ENCODE measurements around the gene CBR4. TPM values are rescaled to one million over a fixed set of nuclear protein-coding genes. Genes with fewer than 3 reads are reported as not detected.

CBR4 gene
- total and polyA plus RNA-seq, 2 experiments from 2014 or later: 22.4 to 28.3 TPM

DNA sequence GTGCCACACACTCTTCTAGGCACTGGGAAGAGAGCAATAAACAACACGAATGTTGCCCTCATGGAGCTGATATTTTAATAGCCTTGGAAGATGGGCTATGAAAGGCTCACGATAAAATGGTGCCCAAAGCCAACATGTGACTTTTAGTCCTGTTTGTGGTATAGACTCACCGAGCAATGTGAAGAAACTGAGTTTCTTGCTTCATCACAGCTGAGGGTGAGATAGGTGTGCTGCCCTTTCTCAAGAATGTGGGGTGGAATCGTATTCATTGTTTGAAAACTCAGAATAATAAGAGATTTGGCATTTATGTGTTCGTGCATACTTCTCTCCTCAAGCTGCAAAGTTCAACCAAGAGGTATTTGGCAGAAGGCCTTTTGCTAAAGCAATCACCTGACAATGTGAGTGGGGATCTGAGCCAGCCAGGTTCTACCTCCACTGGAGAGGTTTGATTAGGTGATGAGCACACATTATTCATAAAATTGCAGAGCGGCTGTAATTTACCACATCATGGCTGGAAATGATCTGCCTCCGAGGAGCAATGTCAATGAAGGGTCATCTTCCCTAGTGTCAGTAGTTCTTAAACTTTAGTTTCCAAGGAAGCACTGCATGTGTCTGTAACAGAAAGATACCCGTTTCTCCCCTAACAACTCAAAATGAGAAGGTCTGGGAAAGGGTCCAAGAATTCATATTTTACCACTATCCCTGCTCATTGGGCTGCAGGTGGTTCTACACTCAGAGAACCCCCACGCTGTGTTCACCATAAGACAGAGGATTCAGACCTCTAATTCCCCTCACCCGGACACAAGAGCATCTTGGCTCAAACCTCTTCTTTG lies 41.9 kb upstream of the CBR4 start:
- TF ChIP-seq, protein P1, sequence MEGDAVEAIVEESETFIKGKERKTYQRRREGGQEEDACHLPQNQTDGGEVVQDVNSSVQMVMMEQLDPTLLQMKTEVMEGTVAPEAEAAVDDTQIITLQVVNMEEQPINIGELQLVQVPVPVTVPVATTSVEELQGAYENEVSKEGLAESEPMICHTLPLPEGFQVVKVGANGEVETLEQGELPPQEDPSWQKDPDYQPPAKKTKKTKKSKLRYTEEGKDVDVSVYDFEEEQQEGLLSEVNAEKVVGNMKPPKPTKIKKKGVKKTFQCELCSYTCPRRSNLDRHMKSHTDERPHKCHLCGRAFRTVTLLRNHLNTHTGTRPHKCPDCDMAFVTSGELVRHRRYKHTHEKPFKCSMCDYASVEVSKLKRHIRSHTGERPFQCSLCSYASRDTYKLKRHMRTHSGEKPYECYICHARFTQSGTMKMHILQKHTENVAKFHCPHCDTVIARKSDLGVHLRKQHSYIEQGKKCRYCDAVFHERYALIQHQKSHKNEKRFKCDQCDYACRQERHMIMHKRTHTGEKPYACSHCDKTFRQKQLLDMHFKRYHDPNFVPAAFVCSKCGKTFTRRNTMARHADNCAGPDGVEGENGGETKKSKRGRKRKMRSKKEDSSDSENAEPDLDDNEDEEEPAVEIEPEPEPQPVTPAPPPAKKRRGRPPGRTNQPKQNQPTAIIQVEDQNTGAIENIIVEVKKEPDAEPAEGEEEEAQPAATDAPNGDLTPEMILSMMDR (IDR thresholded peaks at IDR 0.05; ENCODE audit: low read depth, low read length): no peak
- Histone ChIP-seq H3K9me3 (ENCODE audit: low read depth) (no peaks in the 10 kb centered on the region), H3K4me1 (ENCODE audit: low read depth) (no peaks in the 10 kb centered on the region), H3K27ac (no peak overlapping the region), H3K36me3 (no peaks in the 10 kb centered on the region), H3K4me3 (no peak overlapping the region), H3K27me3 (peaks cover 15% of the 10 kb centered on the region)
- DNase-seq (ENCODE audit: low read depth in 1 of 2, low spot score in 1 of 2): no peak

DNA sequence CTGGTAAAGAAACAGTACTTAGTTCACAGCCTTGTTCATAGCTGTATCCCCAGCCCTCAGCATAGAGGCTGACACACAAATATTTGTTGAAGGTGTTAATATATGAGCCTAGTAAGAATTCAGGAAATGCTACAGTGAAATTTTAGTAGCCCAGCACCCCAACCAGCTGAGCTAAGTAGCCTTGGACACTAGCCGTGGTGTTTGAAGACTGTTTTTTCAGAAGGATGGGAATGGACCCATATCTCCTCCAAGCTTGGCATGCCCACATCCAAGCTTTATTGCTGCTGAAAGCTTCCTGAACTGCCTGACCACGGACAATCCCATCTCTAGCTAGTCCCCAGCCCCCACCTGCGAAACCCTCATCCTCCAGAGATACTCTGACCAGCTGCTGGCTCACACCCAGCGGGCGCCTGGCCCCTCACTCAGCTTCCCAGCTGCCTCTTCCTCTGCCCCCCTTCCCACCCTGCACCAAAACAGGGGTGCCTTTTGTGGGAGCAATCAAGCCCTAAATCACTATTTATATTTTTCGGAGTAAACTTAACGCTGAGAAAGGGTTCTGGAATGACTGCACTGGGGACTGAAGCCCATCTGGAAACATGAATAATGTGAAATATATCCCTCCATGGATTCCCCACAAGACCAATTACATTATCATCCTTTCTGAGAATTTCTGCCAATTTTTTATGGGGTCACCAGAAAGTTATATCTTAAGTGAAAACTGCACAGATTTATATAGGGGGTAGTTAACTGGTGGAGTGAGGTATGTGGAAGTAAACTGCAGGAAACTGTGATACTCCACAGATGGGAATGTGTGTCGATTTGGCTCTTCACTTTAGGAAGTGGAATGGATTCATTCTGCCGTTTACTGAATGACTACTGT lies 41.1 kb upstream of the CBR4 start:
- TF ChIP-seq, protein P1 (IDR thresholded peaks at IDR 0.05; ENCODE audit: low read depth, low read length): no peak
- H3K4me1 ChIP-seq (ENCODE audit: low read depth): no peaks in the 10 kb centered on the region
- H3K27ac ChIP-seq: no peak overlapping the region

DNA sequence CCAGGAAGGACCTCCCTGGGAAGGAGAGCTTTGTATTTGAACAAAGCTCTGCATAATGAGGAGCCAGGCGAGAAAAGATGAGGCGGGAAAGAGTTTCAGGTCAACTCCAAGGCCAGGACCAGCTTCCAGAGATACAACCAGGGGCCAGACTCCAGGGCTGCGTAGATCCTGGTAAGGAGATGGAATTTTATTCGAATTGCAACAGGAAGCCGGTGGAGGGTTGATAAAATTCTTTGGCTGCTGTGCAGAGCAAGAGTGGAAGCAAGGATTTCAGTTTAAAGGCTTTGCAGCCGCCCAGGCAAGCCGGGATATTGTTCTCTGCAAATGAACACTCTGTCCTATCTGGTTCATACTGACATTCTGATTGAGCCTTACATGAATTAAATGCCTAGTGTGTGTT lies 40.2 kb upstream of the CBR4 start:
- Histone ChIP-seq H3K4me3 (no peak overlapping the region), H3K27me3 (peaks cover 15% of the 10 kb centered on the region), H3K36me3 (no peaks in the 10 kb centered on the region), H3K4me1 (ENCODE audit: low read depth) (no peaks in the 10 kb centered on the region), H3K27ac (no peak overlapping the region), H3K9me3 (ENCODE audit: low read depth) (no peaks in the 10 kb centered on the region)
- peak in 1 of 2 donors; percentile 65 for DNase-seq (ENCODE audit: low read depth in 1 of 2, low spot score in 1 of 2)
- TF ChIP-seq, protein P1 (IDR thresholded peaks at IDR 0.05; ENCODE audit: low read depth, low read length): no peak

More for the DNA sequence above, 41.1 kb upstream of the CBR4 start:
- Histone ChIP-seq H3K27me3 (peaks cover 15% of the 10 kb centered on the region), H3K9me3 (ENCODE audit: low read depth) (no peaks in the 10 kb centered on the region), H3K4me3 (no peak overlapping the region), H3K36me3 (no peaks in the 10 kb centered on the region)
- DNase-seq (ENCODE audit: low read depth in 1 of 2, low spot score in 1 of 2): no peak

- no peaks in the 10 kb centered on the region for H3K36me3 ChIP-seq
- no peaks in the 10 kb centered on the region for H3K9me3 ChIP-seq (ENCODE audit: low read depth)
- H3K27ac ChIP-seq: no peak overlapping the region
- no peaks in the 10 kb centered on the region for H3K4me1 ChIP-seq (ENCODE audit: low read depth)
- H3K27me3 ChIP-seq: peaks cover 15% of the 10 kb centered on the region
- TF ChIP-seq, protein P1 (IDR thresholded peaks at IDR 0.05; ENCODE audit: low read depth, low read length): no peak
- H3K4me3 ChIP-seq: no peak overlapping the region
- DNase-seq (ENCODE audit: low read depth in 1 of 2, low spot score in 1 of 2): no peak
Measured at GRCh38 chr4:169048868-169049414, 38.9 kb upstream of the CBR4 start.

GRCh38 chr4:169047956-169048355 lies 37.9 kb upstream of the CBR4 start:
- H3K4me1 ChIP-seq (ENCODE audit: low read depth): no peaks in the 10 kb centered on the region
- H3K9me3 ChIP-seq (ENCODE audit: low read depth): no peaks in the 10 kb centered on the region
- H3K36me3 ChIP-seq: no peaks in the 10 kb centered on the region
- H3K27ac ChIP-seq: no peak overlapping the region
- H3K4me3 ChIP-seq: no peak overlapping the region
- DNase-seq (ENCODE audit: low read depth in 1 of 2, low spot score in 1 of 2): no peak
- TF ChIP-seq, protein P1 (IDR thresholded peaks at IDR 0.05; ENCODE audit: low read depth, low read length): no peak
- peaks cover 15% of the 10 kb centered on the region for H3K27me3 ChIP-seq

Measured in cardiac muscle cell (in vitro differentiated cells and primary cell).